Activated naive CD4-positive, alpha-beta T cell (primary cell): ENCODE data around the gene ADD2.

ENCODE experiments used
- DNase-seq, 4 experiments: peaks; one replicate each; lab custom pipeline; 2025; lab: John Stamatoyannopoulos, UW

Gene ADD2

DNA sequence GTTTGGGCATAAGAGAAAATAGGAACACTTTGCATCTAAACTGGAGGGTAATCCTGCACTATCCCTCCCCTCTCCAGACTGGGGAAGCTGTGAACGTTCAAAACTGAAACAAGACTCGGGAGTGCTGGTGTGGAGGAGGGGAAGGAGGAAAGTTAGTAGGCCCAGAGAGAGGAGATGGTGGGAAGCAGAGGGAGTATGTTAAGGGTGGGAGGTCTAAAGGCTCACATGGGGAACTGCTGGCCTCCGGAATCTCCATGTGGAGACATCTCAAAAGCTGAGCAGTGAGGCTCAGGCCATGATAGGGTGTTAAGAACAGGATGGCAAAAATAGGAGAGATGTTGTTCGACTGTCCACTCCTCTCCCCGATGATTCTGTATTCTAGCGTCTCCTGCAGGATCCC lies 47.9 kb downstream of the ADD2 start:
- DNase-seq, result no peak

DNA sequence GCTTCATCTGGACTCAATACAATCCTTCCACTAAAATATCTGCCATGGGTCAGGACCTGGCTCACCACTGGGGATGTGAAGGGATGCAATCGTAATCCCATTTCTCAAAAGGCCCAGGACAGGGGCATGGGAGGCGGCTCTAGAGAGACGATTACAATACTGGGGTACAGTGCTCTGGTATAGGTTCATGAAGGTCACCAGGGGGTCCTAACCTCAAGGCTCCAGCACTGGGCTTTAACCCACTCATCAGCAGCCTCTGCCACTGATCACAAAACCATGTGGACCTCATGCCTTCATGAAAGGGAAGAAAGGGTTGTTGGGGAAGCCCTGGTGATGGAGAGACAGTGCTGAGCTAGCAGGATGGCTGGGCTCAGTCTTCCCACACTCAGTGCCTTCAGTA lies 48.8 kb downstream of the ADD2 start:
- DNase-seq, result no peak

DNA sequence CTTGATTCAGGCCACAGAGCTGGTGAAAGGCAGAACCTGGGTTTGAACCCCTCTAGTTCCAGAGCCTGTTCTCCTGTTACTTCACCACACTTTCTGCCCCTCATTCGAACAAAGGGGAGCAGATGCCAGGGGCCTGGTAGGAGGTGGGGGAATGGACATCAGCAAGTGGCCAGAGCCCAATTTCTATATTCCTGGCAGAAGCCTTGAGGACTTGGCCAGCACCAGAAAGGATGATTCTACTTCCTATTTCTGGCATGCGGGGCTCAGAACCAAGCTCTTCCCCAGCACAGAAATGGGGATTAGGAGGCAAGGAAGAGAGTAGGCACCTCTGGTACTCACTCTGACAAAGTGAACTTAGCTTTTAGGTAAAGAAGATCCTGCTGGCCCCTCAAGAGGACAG lies 49.3 kb downstream of the ADD2 start:
- no peak for DNase-seq

DNA sequence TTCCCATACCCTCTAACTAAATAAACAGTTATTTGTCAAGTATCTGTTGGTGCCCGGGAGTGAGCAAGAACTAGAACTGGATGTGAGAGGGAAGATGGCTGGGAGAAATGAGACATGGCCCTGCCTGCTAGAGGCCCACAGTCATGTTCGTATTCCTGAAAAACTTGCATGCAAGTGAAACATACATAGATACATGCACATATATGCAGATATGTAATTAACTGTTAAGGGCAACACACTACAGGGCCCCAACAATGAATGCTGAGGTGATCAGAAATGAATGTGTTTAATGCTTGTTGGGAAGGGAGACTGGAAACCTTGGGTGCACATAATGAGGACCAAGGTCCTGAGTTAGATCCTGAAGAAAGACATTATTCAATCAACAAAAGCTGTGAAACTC lies 49.8 kb downstream of the ADD2 start:
- DNase-seq, result no peak

DNA sequence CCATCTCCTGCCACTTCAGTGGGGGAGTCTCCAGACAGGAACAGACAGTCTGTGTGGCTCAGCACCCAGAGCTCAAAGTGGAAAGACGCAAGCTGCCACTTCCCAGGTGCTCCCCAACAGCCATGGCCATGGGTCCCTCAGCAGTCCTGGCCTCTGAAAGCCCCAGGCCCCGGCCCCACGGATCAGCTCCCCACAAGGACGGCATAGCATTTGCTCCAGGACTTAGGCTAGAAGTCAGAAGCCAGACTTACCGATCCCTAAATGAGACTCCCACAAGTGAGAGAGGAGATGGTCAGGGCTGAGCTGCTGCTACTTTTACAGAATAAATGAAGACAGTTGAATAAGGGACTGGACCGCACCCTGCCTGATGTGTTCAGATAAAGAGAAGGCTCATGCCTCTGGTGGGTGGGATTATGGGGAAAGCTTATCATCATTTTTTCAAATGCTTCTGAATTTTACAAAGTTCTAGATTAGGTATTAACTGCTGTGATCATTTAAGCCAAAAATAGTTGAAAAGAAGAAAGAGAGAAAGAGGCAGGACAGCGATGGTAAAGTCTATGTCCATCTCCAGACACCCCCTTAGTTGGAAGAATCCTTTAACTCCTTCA lies 50.5 kb downstream of the ADD2 start:
- no peak for DNase-seq

DNA sequence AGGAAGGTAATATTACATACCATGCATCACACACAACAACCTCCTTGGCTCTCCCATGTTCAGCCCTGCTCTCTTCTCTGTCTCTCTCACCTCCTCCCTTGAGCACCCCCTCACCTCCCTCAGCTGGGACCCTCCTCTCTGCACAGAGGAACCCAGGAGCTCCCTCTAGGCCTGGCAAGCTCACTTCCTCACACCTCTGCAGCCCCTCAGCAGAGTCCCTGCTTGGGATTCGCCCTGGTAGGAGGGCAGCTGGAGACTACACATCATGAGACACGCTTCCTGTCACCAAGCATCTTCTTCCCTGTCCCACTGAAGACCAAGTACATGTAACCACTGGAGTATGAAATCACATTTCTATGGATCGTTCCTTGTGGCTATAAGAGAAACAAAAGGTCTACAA lies 51.0 kb downstream of the ADD2 start:
- no peak for DNase-seq

DNA sequence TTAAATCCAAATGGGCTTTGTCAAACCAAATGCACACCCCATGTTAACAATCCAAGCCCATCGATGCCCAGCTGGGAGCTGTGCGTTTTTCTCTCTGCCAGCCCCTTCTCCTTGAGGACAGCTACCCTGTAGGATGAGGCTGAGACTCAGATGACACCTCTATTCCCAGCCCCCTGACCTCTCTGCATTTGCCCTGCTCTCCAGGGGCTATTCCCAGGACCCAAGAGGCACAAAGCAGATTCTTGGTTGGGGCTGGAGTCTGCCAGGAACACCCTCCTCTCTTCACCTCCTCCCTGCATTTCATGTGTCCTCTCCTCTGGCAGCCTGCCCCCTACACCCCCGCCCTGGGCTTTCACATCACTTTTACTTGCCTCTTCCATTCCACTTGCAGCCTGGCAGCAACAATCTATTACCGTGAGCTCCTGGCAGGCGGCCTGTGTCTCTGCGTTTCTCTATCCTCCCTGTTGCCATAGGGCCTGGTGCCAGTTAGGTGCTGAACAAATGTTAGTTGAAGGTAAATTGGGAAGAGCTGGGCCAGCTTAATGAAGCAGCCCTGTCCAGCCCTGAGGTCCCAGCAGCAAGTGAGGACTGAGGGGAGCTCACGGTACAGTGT lies 51.8 kb downstream of the ADD2 start:
- no peak for DNase-seq

DNA sequence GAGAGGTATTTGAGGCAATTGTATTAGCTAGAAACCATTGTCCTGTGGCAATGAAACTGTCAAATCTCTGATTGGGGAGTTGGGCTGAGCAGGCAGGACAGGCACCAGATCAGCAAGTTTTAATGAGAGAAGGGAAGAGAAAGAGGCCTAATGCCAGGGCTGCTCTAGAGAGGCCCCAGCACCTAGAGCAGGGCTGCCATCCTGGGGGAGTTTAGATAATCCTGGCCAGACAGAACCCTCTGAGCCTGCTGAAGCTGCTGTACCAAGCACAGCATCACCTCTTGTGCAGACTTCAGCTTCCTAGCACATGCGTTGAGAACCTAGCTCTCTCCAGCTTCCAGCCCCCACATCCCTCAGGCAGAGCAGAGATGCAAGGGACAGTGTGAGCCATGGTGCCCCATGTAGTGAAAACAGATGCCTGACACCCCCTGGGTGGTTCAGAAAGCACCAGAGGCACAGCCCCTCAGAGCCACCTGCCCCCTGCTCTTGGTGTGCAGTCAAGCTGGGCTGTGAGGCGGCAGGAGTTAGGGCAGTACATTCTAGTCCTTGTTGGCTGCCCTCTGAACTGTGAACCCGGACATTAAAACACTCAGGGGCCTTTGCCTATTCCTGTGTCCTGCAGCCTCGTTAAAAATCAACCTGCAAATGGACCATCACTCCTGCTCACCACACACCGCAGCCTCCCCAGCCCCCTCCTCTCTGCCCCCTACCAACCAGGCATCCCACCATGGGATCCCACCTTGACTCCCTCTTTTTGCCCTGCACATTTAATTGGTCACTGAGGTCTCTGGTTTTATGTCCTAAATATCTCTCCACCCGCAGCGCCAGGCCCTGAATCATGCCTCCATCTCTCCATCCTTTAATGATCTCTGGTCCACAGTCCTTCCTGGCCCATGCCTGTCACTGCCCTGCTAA lies 52.7 kb downstream of the ADD2 start:
- DNase-seq, result no peak

DNA sequence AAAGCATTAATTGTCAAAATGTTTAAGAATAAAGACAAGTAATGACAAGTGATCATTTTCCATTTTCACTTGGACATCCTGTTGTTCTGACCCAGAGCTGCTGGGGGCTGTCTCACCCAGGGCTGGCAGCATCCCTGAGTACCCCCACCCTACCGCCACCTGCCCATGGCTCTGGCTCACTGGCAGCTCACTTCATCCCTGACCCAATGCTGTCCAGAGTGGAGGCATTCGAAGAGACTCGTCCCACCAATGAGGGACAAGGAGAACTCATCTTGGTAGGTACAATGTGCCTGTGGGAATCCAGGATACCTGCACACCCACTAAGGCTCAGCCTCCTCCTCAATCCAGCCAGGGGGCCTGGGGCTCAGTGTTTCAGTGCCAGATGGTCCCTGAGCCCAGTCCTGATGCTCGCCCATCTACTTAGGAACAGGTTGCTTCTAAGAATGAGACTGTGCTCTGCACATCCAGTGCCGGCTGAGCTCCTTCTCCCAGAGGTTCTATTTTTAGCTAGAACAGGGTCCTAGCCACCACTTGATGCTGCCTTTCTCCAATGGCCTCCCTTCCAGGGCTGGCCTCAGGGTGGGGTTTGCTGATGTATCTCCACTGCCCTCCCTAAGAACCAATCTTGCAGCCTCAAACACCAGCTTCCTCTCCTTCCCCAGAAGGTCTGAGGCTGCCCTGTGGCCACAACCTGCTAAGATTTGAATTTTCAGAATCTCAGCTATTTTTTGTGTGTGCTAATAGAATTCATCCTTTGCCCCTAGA lies 53.7 kb downstream of the ADD2 start:
- no peak for DNase-seq

DNA sequence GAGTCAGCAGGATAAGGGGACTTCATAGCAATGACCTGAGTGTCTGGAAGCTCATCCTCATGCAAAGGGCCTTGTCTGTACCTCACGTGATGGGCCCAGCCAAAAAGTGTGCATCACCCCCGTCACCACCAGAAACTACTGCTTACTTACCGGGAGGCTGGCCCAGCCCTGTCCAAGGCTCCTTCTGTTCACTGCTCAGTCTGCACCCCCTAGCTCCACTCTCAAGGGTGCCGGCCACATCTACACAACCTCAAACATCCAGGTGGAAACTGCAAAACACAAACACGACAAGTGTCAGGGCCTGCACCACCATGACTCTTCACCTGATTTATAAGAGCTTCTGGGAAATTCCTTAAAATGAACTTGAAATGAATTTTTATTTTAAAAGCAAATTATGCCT lies 55.1 kb downstream of the ADD2 start:
- DNase-seq, result no peak

DNA sequence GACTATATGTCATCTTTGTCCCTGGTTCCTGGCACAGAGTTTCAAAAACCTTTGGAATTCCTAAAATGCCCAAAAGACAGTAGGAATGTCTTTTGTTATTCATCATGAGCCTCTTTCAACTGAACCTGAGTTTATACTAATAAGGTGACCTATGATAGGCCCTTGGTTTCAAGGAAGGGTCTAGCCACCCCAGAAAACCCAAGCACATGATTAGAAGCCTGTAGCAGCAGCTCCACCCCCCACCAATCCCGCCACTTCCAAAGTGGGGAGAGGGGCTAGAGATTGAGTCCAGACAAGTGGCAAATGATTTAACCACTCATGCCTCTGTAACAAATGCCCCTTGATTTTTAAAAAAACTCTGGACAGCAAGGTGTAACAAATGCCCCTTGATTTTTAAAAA lies 56.8 kb downstream of the ADD2 start:
- no peak for DNase-seq

DNA sequence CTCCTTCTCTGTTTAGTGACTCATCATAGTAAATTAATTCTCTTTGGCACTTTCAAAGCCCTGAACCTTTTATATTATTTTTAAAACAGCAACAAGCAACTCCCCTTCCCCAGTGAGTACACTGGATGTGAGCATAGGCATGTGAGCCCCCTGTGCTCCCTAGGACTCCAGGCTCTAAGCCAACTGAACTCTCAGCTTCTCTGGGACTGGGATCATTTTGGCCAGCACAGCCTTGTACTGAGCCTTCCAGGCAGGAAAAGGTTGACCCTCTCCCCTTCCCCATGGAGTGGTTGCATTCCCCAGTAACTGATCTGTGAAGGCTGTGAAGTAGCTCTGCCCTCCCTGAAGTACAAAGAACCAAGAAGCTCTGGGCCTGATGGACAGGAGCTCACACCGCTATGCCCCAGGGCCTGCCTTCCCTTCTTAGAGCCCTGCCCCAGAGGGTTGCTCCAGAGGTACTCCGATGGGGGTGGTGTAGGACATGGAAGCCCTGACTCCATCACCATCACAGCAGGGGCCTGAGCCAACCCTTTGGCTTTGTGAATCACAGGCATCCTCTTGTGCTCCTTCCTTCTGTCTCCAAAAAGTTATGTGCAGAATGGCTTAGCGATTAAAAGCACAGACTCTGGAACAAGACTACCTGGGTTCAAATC lies 57.8 kb downstream of the ADD2 start:
- no peak for DNase-seq

DNA sequence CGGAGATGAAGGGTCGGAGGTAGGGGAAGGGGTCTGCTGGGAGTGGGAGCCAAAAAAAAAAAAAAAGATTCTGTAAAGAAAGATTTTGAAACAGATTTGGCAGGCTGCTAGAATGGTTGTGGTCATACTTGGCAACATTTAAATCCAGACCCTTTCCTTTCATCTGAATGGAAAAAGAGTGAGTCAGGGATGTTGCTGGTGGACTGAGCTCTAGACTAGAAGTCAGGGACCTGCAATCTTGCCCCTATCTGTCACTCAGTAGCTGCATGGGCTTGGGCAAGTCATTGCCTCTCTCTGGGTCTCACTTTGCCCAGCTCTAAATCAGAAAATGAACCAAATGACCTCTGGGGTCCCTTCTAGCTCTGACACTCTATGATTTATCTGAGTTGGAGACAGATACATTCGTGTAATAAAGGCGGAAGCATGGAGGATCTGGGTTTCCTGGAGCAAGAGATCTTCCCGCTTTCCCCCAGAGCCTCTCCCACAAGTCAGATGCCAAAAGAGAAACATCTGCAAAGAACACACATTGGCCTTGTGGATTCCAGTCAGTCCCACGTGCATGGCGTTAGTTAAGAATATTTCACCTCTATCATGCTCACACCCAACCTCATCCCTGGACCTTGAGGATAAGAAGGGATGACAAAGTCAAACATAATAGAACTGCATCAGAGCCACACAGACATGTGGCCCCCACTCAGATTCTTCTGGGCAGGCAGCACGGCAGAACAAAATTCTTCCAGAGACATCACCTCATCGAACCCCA lies 58.5 kb downstream of the ADD2 start:
- no peak for DNase-seq

DNA sequence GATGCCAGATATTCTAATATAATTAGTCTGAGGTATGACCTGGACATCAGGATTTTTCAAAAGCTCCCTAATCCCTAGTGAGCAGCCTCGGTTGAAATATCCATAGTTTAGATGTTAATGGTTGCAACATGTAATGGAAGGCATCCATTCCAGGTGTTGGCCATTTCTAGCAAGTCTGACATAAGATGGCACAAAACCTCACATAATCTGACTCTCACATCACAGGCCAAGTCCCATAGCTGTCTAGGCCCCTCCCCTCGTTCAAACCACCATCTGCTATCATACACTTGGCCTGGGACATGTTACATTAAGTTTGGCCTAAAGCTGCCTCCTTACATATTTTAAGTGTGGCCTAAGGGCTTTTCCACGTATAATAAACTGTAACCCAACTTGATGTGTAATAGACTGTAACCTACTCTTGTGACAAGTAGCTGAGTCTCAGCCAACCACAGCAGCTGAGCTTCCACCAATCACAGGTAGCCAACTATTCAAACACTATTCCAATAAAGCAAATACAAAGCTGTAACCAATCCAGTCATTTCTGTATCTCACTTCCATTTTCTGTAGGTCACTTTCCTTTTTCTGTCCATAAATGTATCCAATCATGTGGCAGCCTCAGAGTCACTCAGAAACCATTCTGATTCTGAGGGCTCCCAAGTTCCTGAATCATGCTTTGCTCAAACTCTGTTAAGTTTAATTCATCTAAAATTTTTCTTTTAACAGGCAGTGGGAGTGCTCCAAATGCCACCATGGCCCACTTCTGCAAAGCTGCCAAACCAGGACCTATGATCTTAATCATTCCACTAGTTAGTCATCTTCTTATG lies 59.4 kb downstream of the ADD2 start:
- DNase-seq, result no peak

DNA sequence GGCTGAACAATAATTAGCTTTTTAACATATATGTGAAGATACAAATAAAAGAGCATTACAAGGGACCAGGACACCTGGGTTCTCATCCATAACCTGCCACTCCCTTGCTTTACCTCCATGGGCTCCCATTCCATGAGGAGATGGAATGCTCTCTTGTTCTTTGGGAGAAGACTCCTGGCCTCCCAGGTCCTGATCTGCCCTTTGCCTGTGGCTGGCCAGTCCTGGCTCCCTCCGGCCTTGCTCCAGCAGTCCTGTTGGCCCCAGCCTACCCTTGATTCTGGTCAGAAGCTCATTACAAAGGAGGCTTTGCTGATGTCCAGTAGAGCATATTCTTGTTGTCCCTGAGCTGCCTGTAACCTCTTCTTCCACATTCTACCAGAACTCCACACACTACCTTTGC lies 60.3 kb downstream of the ADD2 start:
- no peak for DNase-seq

DNA sequence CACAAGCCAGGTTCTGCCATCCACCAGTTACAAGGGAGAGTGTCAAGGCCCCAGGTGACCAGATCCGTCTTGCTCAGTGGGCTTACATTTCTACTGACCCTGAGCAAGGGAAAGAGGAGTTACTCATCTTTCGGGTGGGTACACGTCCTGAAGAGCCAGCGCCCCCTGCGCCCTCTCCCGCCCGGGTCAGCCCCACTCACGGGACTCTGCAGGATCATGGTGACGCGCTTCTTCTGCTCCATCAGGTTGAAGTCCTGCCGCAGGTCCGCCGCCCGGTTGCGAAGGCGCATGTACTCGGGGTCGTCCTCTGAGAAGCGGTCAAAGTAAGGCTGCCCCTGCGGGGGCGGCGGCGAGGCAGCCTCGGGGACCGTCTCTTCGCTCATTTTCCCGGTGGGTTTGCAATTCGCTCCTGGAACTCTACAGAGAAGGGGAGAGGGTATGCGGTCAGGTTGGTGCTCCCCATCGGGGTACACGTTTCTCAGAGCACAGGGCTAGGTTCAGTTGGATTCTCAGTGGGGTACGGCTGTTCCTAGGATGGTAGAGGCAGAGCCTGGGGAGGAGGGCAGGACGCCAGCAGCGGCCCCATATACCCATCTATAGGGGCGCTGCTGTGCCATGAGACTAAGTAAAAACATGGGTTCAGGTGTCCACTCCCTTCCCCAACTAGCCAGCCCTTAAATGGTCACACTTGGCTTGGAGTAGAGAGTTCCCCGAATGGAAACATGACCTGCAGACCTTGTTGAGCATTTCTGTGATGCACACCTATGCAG lies 61.8 kb downstream of the ADD2 start:
- DNase-seq, result no peak

DNA sequence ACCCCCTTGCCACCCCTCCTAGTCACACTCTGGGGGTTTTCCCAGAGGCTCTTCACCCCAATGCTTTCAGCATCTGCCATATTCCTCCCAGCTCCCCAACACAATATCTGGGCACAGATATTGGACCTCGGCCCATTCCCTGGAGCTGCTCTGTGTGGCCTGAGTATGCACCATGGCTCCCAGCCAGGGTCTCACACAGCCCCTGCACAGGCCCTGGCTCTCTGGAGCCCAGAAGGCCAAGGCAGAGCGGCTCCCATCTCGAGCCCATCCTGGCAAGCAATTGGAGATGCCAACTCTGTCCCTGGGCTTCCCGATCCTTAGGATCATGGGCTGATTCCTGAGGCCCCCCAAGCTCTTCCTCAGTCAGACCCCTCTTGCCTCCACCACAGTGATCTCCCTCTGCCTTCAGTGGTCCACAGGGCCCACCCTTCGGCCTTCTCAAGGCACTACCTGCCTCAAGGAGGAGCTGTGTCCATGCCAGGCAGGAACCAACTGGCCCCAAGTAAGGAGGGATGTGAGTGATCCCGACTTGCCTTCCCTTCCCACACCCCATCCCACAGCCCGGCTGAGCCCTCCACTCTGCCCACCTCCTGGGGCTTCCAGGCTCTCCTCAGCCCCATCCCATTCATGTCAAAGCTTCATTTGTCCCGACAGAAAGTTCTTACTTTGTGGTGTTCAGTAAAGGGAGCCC lies 62.7 kb downstream of the ADD2 start:
- no peak for DNase-seq

DNA sequence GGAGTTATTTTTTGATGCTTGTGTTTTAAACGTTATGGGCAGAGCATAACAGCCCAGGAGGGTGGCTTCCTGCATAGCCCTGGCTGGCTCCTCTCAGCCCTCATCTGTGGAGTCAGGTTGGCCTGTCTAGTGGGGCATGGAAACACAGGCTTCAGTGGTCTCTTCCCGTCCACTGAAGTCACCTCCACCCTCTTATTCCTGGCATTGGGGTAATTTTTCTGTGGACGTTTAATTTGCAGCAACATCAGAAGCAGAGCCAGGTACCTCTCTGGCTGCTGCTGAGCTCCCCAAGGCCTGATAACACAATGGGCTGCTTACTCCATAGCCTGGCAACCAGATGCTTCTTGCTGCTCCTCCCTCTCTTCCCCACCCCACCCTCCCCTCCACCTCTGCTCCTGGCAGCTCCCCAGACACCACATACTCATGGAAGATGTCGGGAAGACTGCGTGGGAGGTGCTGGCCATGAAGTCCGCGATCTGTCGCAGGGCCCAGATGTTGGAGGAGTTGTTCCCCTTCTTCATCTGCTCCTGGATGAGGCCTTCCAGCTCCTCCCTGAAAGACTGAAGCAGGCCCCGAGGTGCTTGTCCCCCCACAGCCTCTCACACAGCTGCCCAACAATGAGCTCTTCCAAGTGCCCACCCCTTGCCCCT lies 64.0 kb downstream of the ADD2 start:
- DNase-seq, result no peak
